Stomach (tissue), 4 donors: ENCODE measurements around the gene ANKRD17.

Experiments used
- EP300 ChIP-seq: sonication (generic); formaldehyde crosslinking; IDR thresholded peaks from one replicate; pipeline ENCODE4 v1.6.1; 2017; ENCODE audit warnings: antibody characterized with exemption
- POLR2A ChIP-seq, 4 donors: fragments of 450-650 bp; IDR thresholded peaks; one replicate each; pipeline ENCODE4 v1.6.1; 2016; ENCODE audit warnings: antibody characterized with exemption in 4 of 4, control low read depth in 2 of 4, mild to moderate bottlenecking in 1 of 4, moderate library complexity in 1 of 4
- POLR2AphosphoS5 ChIP-seq, 3 donors: sonication (generic); formaldehyde crosslinking; IDR thresholded peaks; one replicate each; pipeline ENCODE4 v1.6.1; 2016; ENCODE audit warnings: antibody characterized with exemption in 3 of 3
- TF ChIP-seq, protein P1 (sequence below), 7 experiments: fragments of 450-650 bp in 4 of 7; fragments of 200-600 bp in 3 of 7; sonication (generic) in 3 of 7; IDR thresholded peaks; one replicate each; pipeline ENCODE4 v1.5.1; 2016 to 2019; ENCODE audit warnings: antibody characterized with exemption in 7 of 7, control low read depth in 2 of 7, mild to moderate bottlenecking in 1 of 7

DNA sequence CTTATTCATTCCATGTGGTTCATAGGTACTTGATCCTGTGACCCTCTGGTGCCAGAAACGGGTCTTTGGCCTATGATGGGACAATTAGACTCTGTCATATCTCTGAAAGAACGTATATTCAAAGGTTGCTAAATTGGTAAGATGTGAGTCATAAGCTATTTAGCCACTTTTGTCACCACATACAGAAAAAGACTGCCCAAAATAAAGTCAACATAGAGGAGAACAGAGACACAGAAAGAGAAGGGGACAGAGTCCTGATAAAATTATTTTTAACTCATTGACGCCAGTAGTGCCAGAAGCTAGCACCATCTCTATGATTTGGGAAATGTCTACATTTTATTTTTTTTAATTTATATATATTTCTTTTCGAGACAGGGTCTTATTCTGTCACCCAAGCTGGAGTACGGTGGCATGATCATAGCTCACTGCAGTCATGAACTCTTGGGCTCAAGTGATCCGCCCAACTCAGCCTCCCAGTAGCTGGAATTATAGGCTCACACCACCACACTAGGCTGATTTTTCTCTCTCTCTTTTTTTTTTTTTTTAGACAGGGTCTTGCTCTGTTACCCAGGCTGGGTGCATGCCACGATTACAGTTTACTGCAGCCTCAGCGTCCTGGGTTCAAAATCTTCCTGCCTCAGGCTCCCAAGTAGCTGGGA, 96.9 kb downstream of the ANKRD17 start:
- TF ChIP-seq, protein P1, sequence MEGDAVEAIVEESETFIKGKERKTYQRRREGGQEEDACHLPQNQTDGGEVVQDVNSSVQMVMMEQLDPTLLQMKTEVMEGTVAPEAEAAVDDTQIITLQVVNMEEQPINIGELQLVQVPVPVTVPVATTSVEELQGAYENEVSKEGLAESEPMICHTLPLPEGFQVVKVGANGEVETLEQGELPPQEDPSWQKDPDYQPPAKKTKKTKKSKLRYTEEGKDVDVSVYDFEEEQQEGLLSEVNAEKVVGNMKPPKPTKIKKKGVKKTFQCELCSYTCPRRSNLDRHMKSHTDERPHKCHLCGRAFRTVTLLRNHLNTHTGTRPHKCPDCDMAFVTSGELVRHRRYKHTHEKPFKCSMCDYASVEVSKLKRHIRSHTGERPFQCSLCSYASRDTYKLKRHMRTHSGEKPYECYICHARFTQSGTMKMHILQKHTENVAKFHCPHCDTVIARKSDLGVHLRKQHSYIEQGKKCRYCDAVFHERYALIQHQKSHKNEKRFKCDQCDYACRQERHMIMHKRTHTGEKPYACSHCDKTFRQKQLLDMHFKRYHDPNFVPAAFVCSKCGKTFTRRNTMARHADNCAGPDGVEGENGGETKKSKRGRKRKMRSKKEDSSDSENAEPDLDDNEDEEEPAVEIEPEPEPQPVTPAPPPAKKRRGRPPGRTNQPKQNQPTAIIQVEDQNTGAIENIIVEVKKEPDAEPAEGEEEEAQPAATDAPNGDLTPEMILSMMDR (IDR thresholded peaks at IDR 0.05), result no peak
- no peak for TF ChIP-seq POLR2A (IDR thresholded peaks at IDR 0.05)
- TF ChIP-seq POLR2AphosphoS5 (IDR thresholded peaks at IDR 0.05), result no peak
- TF ChIP-seq EP300, result no peak
